GM12875 (cell line): Measurements from ENCODE around the gene IQUB.
"Not testable (repeated sequence)": the region's sequence is repeated elsewhere in the genome, so short reads cannot be mapped to it uniquely, and the experiment has no call there.

Experiments
- H3K4me3 ChIP-seq: one replicate; pipeline ENCODE4 v1.5.1; 2011; ENCODE audit warnings: low read depth, low read length, control low read depth
- CTCF ChIP-seq: IDR thresholded peaks from 2 replicates; pipeline ENCODE4 v1.5.1; 2011; ENCODE audit warnings: low read depth, mild to moderate bottlenecking, control low read depth, inconsistent platforms, low read length, moderate library complexity, borderline replicate concordance; ENCODE audit not compliant: insufficient read depth

The IQUB gene

GRCh38 chr7:123417580-123417979, 116.8 kb downstream of the IQUB start:
- TF ChIP-seq CTCF = no peak
- no peak overlapping the region for H3K4me3 ChIP-seq

GRCh38 chr7:123415625-123416024, 118.8 kb downstream of the IQUB start:
- H3K4me3 ChIP-seq = no peak overlapping the region
- no peak for TF ChIP-seq CTCF

- TF ChIP-seq CTCF = no peak
- H3K4me3 ChIP-seq = no peak overlapping the region
Observed at GRCh38 chr7:123410273-123410904, 124.0 kb downstream of the IQUB start.

GRCh38 chr7:123407951-123408350, 126.4 kb downstream of the IQUB start:
- not testable (repeated sequence) for H3K4me3 ChIP-seq
